Measurements from ENCODE around the gene THADA. TPM values are rescaled to one million over a fixed set of nuclear protein-coding genes. Genes with fewer than 3 reads are reported as not detected.

The THADA gene
- total and polyA plus RNA-seq, 8 donors: 9.4 to 25.1 (median 18.2) TPM

- intact Hi-C loops (cut with DNase I): loop anchor here in 1 of 3 donors (5.0 to 10.0 kb wide), 2 partner anchors 92 to 250 kb away; no protein-coding TSS in a partner anchor
- peak; percentile 69 to 75 (median 72) for ATAC-seq
- H3K4me3 ChIP-seq: peak overlapping the region; percentile 81 to 98 (median 92)
- H3K27ac ChIP-seq: peak overlapping the region; percentile 86 to 98 (median 96)
- no peak for FAIRE-seq
- peak; percentile 94 to 99 (median 98) for DNase-seq
- 0 to 1% methylated on average over 69 to 77 of the region's 77 CpGs for WGBS, 2 donors
- peaks cover 18 to 21% (median 21%) of the 10 kb centered on the region in 3 donors for H3K4me1 ChIP-seq
- H3K27me3 ChIP-seq: no peaks in the 10 kb centered on the region
- no peak for TF ChIP-seq CTCF (IDR thresholded peaks at IDR 0.05)
- H3K36me3 ChIP-seq: peaks cover 0 to 40% (median 16%) of the 10 kb centered on the region in 3 donors
- H3K9me3 ChIP-seq: no peaks in the 10 kb centered on the region
These were observed 368.6 kb downstream of the THADA start for GRCh38 chr2:43226955-43227829.

GRCh38 chr2:43226558-43226954 is 369.3 kb downstream of the THADA start, which contains the start of gene ZFP36L2:
Gene ZFP36L2, minus strand, starts transcription at chr2:43226606. Its CDS starts 291 bp downstream, at chr2:43226315.
- peak within 1 kb of the TSS; percentile 86 to 98 (median 96) for H3K27ac ChIP-seq
- H3K4me3 ChIP-seq: peak within 1 kb of the TSS; percentile 87 to 98 (median 92)
- DNase-seq (peak; percentile 95 to 99 (median 98)), ATAC-seq (peak; percentile 66 to 79 (median 74)), FAIRE-seq (no peak)
- WGBS, 2 donors: 0 to 1% methylated on average over 31 to 58 of the region's 58 CpGs
- H3K36me3 ChIP-seq: peaks cover 0 to 40% (median 16%) of the 10 kb centered on the region in 3 donors
- intact Hi-C loops (cut with DNase I): loop anchor here in 1 of 3 donors (5.0 to 10.0 kb wide), 2 partner anchors 92 to 249 kb away; no protein-coding TSS in a partner anchor
- no peak for TF ChIP-seq CTCF (IDR thresholded peaks at IDR 0.05)
- H3K27me3 ChIP-seq: no peaks in the 10 kb centered on the region
- H3K9me3 ChIP-seq: no peaks in the 10 kb centered on the region
- peaks cover 21 to 24% (median 21%) of the 10 kb centered on the region in 3 donors for H3K4me1 ChIP-seq

GRCh38 chr2:43225788-43226557 is 369.9 kb downstream of the THADA start:
- intact Hi-C loops (cut with DNase I): loop anchor here in 1 of 3 donors (5.0 to 10.0 kb wide), 2 partner anchors 91 to 249 kb away; no protein-coding TSS in a partner anchor
- peak; percentile 2 to 13 (median 8) for ATAC-seq
- peaks cover 21 to 30% (median 22%) of the 10 kb centered on the region in 3 donors for H3K4me1 ChIP-seq

More at GRCh38 chr2:43225788-43226557, 369.9 kb downstream of the THADA start:
- Histone ChIP-seq H3K36me3 (peaks cover 0 to 40% (median 16%) of the 10 kb centered on the region in 3 donors), H3K4me3 (peak overlapping the region; percentile 87 to 98 (median 92)), H3K9me3 (no peaks in the 10 kb centered on the region), H3K27ac (peak overlapping the region; percentile 86 to 98 (median 96)), H3K27me3 (no peaks in the 10 kb centered on the region)
- 1% methylated on average over 62 to 80 of the region's 80 CpGs for WGBS, 2 donors
- FAIRE-seq: no peak
- TF ChIP-seq CTCF (IDR thresholded peaks at IDR 0.05): no peak
- peak in 4 of 6 donors; percentile 73 to 91 (median 82) for DNase-seq

Data from pancreas (tissue), 10 donors.